PFSK-1 (cell line): ENCODE data around the gene CASKIN2.

Source experiments
- FOXP2 ChIP-seq: optimal IDR thresholded peaks from 2 replicates; pipeline ENCODE3; 2011; ENCODE audit warnings: borderline replicate concordance, control low read depth, inconsistent platforms; ENCODE audit not compliant: insufficient read depth; ENCODE audit errors: extremely low read length, extremely low read depth
- POLR2AphosphoS5 ChIP-seq: IDR thresholded peaks from 2 replicates; pipeline ENCODE4 v1.6.1; 2012; ENCODE audit warnings: low read depth, mild to moderate bottlenecking, control low read depth, low read length, moderate library complexity
- SIN3A ChIP-seq: IDR thresholded peaks from 2 replicates; pipeline ENCODE4 v1.6.1; 2012; ENCODE audit warnings: mild to moderate bottlenecking, low read length, moderate library complexity, borderline replicate concordance; ENCODE audit not compliant: insufficient read depth
- TAF1 ChIP-seq: IDR thresholded peaks from 2 replicates; pipeline ENCODE4 v1.6.1; 2012; ENCODE audit warnings: low read length, control low read depth, borderline replicate concordance; ENCODE audit not compliant: insufficient read depth
- TF ChIP-seq, protein P1 (sequence below), 2 experiments: IDR thresholded peaks; 2 replicates each; pipeline versions ENCODE4 v1.6.1 to v1.8.0; 2011 to 2012; ENCODE audit warnings: low read depth in 2 of 2, low read length in 2 of 2, control low read depth in 1 of 2, inconsistent platforms in 1 of 2, mild to moderate bottlenecking in 1 of 2, moderate library complexity in 1 of 2; ENCODE audit not compliant: insufficient read depth in 1 of 2

GRCh38 chr17:75511270-75511609, 4.1 kb downstream of the CASKIN2 start:
- TF ChIP-seq POLR2AphosphoS5 (no peak), TAF1 (no peak), SIN3A (no peak), FOXP2 (no peak)
- TF ChIP-seq, protein P1, sequence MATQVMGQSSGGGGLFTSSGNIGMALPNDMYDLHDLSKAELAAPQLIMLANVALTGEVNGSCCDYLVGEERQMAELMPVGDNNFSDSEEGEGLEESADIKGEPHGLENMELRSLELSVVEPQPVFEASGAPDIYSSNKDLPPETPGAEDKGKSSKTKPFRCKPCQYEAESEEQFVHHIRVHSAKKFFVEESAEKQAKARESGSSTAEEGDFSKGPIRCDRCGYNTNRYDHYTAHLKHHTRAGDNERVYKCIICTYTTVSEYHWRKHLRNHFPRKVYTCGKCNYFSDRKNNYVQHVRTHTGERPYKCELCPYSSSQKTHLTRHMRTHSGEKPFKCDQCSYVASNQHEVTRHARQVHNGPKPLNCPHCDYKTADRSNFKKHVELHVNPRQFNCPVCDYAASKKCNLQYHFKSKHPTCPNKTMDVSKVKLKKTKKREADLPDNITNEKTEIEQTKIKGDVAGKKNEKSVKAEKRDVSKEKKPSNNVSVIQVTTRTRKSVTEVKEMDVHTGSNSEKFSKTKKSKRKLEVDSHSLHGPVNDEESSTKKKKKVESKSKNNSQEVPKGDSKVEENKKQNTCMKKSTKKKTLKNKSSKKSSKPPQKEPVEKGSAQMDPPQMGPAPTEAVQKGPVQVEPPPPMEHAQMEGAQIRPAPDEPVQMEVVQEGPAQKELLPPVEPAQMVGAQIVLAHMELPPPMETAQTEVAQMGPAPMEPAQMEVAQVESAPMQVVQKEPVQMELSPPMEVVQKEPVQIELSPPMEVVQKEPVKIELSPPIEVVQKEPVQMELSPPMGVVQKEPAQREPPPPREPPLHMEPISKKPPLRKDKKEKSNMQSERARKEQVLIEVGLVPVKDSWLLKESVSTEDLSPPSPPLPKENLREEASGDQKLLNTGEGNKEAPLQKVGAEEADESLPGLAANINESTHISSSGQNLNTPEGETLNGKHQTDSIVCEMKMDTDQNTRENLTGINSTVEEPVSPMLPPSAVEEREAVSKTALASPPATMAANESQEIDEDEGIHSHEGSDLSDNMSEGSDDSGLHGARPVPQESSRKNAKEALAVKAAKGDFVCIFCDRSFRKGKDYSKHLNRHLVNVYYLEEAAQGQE (IDR thresholded peaks at IDR 0.05; ENCODE audit: insufficient read depth in 1 of 2, low read depth in 2 of 2, low read length in 2 of 2): no peak
